ENCODE measurements around the gene TMEM239.
"Not testable (repeated sequence)": the region's sequence is repeated elsewhere in the genome, so short reads cannot be mapped to it uniquely, and the experiment has no call there.

TMEM239 gene

GRCh38 chr20:2820896-2821869 is 5.0 kb downstream of the TMEM239 start:
- no peak for DNase-seq

GRCh38 chr20:2822073-2822472 is 5.9 kb downstream of the TMEM239 start:
- DNase-seq, result no peak

GRCh38 chr20:2825761-2826160 is 9.6 kb downstream of the TMEM239 start:
- no peak for DNase-seq

- DNase-seq, result no peak
These were observed 10.5 kb downstream of the TMEM239 start for GRCh38 chr20:2826655-2827054.

GRCh38 chr20:2829376-2829775 is 13.2 kb downstream of the TMEM239 start:
- no peak for DNase-seq

GRCh38 chr20:2831206-2831605 is 15.0 kb downstream of the TMEM239 start:
- not testable (repeated sequence) for DNase-seq

- no peak for DNase-seq
These were observed 17.6 kb downstream of the TMEM239 start for GRCh38 chr20:2833761-2834160.

GRCh38 chr20:2834401-2835110 is 18.4 kb downstream of the TMEM239 start:
- no peak for DNase-seq

GRCh38 chr20:2835331-2835796 is 19.2 kb downstream of the TMEM239 start:
- DNase-seq, result no peak

GRCh38 chr20:2836035-2836434 is 19.9 kb downstream of the TMEM239 start:
- no peak for DNase-seq

- DNase-seq, result no peak
These were observed 21.2 kb downstream of the TMEM239 start for GRCh38 chr20:2837221-2837960.

- no peak for DNase-seq
These were observed 22.1 kb downstream of the TMEM239 start for GRCh38 chr20:2838170-2838797.

- DNase-seq, result no peak
These were observed 22.9 kb downstream of the TMEM239 start for GRCh38 chr20:2838847-2839671.

GRCh38 chr20:2839732-2840137 is 23.6 kb downstream of the TMEM239 start:
- no peak for DNase-seq

- peak; percentile 79 to 87 for DNase-seq
These were observed 24.2 kb downstream of the TMEM239 start, which contains the start of the genes PCED1A and VPS16 for GRCh38 chr20:2840138-2840966. Gene PCED1A, minus strand, starts transcription at chr20:2840655. Its CDS starts 743 bp downstream, at chr20:2839912. Gene VPS16, plus strand, starts transcription at chr20:2840745. Its CDS starts 30 bp downstream, at chr20:2840775.

GRCh38 chr20:2840967-2841531 is 24.9 kb downstream of the TMEM239 start:
- peak in 1 of 2 donors; percentile 27 for DNase-seq

- DNase-seq, result no peak
These were observed 29.4 kb downstream of the TMEM239 start for GRCh38 chr20:2845607-2846006.

- DNase-seq, result no peak
These were observed 30.5 kb downstream of the TMEM239 start for GRCh38 chr20:2846698-2847097.

- DNase-seq, result no peak
These were observed 31.6 kb downstream of the TMEM239 start for GRCh38 chr20:2847802-2848201.

GRCh38 chr20:2849529-2849928 is 33.4 kb downstream of the TMEM239 start:
- DNase-seq, result no peak
